DMS114 treated with DMSO at 0.1 percent for 48 hours (cell line): ENCODE measurements around the gene DHX36.

Experiments
- DNase-seq: peaks from one replicate; lab custom pipeline; 2025; ENCODE audit not compliant: unreplicated experiment; lab: John Stamatoyannopoulos, UW

The DHX36 gene, protein sequence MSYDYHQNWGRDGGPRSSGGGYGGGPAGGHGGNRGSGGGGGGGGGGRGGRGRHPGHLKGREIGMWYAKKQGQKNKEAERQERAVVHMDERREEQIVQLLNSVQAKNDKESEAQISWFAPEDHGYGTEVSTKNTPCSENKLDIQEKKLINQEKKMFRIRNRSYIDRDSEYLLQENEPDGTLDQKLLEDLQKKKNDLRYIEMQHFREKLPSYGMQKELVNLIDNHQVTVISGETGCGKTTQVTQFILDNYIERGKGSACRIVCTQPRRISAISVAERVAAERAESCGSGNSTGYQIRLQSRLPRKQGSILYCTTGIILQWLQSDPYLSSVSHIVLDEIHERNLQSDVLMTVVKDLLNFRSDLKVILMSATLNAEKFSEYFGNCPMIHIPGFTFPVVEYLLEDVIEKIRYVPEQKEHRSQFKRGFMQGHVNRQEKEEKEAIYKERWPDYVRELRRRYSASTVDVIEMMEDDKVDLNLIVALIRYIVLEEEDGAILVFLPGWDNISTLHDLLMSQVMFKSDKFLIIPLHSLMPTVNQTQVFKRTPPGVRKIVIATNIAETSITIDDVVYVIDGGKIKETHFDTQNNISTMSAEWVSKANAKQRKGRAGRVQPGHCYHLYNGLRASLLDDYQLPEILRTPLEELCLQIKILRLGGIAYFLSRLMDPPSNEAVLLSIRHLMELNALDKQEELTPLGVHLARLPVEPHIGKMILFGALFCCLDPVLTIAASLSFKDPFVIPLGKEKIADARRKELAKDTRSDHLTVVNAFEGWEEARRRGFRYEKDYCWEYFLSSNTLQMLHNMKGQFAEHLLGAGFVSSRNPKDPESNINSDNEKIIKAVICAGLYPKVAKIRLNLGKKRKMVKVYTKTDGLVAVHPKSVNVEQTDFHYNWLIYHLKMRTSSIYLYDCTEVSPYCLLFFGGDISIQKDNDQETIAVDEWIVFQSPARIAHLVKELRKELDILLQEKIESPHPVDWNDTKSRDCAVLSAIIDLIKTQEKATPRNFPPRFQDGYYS

DNA sequence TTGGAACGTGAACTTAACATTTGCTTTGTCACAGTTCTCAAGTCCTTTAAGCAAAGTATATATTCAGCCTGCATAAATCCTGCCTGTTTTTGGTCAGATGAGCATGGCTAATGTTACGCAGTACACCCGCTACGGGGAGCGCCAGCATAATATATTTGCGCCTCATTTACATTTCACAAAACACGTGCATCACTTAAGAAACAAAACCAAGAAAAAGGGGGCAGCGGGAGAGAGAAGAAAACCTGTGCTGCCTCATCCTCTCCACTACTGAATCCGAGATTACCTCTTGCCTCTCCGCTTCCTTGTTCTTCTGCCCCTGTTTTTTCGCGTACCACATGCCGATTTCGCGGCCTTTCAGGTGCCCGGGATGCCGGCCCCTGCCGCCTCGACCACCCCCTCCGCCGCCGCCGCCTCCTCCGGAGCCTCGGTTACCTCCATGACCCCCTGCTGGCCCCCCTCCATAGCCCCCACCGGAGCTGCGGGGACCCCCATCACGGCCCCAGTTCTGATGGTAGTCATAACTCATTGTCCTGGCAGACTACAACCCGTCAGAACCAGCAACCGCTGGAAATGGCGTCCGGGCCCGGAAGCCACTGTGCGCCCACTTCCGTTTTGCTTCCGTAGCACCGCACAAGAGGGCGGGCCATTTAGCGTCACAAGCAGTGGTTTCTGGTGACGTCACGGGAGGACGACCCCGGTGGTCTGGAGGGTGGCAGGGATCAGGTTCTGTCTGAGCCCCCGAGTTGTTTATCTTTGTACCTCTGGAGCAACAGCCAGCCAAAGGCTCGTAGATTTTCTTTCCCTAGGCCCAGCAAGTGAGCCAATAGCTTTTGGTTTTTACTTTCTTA, at the start of gene DHX36:
Gene DHX36, minus strand, starts transcription at position 597 of the 848 bp plus-strand sequence. Its CDS starts 71 bp downstream, at position 526.
- DNase-seq, result peak; percentile 76

DNA sequence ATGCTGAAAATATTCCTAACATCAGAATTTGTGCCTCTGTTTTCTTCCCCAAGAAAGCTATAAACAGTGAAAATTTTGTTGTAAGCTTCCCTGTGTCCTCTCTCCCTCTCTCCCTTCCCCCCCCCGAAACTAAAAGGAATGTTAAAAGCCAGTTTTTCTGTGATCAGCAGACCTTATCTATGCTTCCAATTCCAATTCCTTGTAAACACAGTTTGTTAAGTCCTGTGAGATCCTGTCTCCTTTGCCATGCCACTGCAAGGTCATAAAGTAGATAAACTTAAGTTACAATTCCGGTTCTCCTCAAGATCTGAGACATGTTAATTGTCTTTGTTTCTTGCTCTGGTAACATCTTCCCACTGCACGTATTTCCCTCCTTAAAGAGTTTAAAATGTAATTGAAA, 42.9 kb upstream of the DHX36 start:
- DNase-seq, result no peak

DNA sequence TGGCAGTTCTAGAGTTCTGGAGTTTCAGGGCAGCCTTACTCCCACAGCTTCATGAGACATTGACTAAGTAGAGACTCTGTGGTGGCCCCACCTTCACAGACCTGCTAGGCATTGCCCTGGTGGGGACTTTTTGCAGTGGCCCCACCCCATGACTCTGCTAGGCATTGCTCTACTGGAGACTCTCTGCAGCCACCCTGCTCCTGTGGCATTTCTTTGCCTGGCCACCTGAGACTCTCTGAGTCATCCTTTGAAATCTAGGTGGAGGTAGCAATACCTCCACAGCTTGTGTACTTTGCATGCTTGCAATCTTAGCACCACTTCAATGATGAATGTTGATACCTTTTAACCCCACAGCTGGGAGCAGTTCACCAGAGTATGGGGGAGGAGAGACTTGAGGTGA, 40.6 kb upstream of the DHX36 start:
- no peak for DNase-seq

DNA sequence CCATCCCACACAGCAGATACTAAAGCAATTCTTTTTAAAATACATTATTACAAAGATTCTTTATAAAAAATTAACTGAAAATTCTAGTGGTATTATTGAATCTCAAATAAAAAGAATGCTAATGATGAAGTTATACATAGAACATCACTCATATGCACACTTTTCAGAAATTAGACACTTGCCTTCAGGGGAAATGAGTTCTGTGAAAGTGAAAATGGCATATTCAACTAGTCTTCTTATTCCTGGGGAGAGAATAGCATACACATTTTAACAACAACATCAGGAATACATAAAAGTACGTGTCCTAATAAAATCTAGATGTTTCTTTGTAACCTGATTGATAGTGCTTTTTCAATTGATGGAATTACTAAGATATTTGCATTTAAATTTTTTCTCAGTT, 36.8 kb upstream of the DHX36 start:
- no peak for DNase-seq

DNA sequence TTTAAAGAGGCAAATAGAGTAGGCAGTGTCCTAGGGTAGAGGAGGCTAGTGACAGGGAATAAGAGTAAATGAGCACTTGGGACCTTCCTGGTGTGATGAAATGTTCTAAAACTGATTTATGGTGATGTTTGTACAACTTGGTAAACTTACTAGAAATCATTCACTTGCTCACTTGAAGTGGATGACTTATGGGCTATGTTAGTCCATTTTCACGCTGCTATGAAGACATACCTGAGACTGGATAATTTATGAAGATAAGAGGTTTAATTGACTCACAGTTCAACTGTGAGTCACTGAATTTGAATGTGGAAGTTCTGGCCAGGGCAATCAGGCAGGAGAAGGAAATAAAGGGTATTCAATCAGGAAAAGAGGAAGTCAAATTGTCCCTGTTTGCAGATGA, 31.7 kb upstream of the DHX36 start:
- DNase-seq, result no peak

DNA sequence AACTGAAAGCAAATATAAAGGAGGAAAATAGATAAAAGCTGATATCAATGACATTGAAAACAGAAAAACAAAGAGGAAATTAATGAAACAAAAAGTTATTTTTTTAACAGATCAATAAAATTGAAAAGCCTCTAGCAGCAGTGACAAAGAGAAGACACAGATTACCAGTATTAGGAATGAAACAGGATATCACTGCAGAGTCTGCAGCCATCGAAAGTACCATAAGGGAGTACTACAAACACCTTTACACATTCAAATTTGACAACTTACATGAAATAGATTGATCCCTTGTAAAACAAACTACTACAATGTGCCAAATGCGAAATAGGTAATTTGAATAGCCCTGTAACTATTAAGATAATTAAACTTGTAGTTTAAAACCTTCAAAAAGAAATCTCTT, 24.9 kb upstream of the DHX36 start:
- no peak for DNase-seq

DNA sequence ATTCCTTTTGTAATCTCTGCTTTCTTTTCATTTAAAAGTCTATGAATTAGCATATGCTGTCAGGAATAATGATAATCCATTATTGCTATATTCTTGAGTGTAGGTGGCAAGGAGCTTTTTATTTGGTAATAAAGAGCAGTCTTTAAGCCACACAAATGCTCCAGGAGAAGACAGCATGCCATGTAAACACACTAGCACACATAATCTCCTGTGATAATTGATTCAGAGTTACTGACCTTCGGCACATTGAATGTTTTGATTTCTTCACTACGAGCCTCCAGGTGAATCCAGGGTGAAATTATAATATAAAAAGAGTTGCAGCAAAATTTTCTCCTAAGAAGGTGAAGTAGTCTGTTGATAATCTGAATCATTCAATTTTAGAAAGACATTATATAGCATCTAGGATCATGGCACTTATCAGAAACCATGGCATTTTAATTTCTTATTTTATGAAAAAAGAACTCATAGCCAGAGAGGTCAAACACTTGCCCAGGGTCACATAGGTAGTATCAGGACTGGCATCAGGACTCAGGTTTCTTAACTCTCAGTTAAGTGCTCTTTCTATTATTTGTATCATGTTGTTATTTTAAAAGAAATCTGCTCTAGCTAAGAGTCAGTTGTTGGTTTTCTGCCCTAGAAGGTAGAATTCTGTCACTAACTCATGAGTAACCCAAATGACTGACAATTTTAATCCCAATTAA, 21.3 kb upstream of the DHX36 start:
- no peak for DNase-seq

DNA sequence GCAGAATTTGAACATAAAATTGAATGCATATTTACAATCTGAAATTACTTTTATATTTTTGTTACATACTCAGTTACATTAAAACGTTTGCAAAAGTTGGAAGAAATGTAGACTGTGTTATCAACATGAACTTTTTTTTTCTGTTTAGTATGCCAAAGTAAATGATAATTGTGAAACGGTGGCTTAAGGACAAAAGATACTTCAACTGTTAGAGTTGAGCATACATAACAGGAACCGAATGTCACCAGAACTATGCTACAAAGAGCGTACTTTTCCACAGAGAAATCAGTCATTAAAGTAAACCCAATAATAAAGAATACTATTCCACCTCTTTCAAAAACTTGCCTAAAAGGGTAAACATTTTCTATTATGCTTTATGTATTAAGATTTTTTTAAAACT, 14.3 kb upstream of the DHX36 start:
- no peak for DNase-seq

DNA sequence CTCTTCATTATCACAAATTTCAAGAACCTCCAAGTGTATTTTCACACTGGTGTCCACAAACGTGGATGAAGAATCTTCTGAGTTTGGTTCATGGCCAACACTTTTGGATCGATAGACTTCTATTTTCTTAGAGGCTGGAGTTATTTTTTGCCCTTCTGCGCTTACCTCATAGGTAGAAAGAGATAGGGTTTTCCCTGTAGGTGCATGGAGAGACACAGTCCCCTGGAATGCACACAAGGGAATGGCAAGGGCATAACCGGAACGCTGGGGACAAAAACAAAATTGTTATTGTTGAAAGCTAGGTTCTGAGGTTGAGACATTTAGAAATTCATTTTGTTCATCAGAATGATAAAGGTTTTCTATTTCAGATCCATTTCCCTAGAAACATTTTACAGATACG, 13.7 kb upstream of the DHX36 start:
- no peak for DNase-seq

DNA sequence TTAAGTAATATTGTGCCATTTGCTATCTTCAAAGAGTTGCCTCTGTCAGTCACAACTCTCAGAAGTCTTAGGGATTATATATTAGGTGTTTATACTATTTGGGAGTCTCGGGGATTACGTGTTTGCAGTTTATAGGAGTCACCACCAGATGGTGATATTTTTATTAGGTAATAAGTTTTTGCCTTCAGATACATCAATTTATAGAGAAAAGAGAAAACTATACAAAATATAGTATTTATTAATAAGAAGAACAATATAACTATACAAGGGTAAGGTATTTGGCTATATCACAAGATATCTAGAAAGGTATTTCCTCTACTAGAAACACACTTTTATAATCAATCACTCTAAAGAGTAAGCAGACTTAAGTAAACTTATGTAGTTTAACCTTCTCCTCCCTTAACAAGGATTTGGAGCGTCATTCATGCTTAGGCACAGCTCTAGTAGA, 10.7 kb upstream of the DHX36 start:
- peak; percentile 52 for DNase-seq

DNA sequence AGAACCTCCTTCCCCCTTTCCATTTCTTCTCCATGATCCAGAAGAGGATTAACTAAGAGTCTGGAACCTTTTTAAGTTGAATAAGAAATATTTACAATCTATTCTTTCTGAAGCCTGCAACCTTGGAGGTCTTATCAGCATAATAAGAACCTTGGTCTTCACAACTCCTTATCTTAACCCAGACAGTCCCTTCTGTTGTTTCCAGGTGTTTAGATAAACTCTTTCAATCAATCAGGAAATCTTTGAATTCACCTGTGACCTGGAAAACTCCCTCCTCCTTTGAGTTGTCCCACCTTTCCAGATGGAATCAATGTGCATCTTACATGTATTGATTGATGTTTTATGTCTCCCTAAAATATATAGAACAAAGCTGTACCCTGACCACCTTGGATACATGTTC, 3.6 kb upstream of the DHX36 start:
- no peak for DNase-seq

DNA sequence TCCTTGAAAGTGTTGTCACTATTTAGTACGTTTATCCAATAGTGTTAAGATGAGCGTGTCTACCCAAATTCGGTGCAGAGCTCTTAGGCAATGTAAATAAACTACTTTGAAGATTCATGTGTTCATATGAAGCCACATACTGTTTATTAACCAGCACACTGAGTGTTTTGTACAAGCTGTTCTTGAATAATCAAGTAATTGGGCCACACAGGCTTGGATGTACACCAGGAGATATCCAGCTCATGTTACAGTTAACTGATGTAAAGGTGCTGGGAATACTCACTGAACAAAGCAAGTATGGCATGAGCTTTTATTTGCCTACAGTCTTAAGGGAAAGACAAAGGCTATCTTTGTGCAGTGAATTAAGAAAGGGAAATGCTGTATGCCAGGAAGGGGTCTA, 632 bp upstream of the DHX36 start:
- no peak for DNase-seq

DNA sequence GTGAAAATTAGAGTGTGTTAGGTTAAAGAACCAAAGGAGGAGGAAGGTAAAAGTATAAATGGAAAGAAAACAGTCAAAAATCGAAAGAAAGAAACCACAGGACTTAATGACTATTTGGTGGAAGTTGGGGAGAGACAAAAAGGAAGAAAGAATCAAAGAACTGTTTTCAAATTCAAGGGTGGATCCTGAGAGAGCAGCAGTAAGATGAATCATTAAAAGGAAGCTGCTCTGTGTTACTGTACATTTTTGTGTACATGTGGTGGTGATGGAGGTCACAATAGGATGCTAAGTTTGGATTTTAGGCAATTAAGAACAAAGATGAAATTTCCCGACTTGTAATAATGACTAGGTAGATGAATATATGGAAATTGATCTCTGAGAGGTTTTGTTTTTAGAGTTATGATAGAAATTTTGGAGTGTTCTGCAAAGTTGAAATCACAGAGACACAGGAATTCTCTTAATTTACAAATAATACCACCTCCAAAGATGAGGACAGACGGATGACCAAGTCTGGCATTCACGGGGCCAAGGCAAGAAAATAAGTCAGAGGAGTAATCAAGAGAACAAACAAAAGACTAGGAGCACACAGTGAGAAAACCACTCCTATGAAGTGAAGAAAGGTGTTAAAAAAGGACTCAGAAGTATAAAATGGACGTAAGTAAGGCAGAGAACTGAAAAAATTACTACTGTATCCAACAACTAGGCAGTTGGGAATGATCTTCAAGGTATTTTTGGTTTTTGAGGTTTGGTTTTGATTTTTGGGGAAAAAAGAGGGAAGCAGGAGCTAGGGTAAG, 7.1 kb downstream of the DHX36 start:
- no peak for DNase-seq

DNA sequence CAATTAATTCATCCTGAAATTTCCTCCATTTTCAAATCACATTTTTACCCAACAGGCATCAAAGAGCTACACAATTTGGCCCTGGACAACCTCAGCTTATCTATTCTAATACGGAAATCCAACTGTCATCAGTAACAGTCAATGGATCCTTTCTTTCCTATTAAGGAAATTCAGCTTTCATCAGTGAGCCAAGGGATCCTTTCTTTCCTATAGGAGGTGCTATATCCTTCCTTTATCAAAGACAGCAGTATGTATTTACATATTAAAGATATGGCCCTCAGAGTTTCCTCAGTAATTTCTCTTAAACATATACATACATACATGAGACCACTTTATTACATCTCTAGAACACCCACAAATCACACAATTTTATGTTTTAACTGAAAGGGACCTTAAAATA, 10.1 kb downstream of the DHX36 start:
- DNase-seq, result no peak

DNA sequence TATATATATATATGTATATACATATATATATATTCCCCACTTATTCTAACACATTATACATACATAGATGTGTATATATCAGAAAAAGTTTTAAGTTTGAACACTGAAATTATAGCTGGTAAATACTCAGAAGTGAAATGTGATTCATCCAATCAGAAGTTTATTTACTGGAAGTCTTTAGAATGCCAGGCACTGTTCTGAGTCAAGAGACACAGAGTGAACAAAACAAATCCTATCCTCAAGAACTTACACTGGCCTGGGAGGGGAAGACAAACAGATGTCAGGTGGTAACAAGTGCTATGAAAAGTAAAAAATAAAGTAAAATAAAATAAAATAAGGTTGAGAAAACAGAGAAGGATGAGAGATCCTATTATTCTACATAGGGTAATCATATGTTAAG, 13.4 kb downstream of the DHX36 start:
- DNase-seq, result no peak

DNA sequence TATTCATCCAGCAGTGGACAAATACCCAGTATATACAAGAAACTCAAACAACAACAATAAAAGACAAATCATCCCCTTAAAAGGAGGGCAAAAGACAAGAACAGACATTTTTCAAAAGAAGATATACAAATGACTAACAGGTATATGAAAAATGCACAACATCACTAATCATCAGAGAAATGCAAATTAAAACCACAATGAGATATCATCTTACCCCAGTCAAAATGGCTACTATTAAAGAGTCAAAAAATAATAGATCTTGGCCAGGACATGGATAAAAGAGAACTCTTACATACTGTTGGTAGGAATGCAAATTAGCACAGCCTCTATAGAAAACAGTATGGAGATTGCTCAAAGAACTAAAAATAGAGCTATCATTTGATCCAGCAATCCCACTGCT, 16.9 kb downstream of the DHX36 start:
- no peak for DNase-seq

DNA sequence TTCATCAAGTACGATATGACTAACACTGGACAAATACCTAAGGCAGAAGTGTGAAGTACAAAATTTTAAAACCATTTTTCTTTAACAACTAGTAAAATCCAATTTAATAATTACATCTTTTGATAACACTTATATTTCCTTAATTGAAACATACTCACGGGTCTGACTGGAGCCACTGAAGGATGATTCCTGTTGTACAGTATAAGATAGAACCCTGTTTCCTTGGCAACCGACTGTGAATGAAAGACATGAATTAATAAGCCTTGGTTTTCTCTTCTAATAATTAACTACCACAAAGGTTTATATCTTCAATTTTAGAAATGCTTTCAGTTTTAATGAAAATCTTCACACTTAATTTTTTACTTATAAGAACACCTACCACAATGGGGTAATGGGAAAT, 19.4 kb downstream of the DHX36 start:
- DNase-seq, result no peak

DNA sequence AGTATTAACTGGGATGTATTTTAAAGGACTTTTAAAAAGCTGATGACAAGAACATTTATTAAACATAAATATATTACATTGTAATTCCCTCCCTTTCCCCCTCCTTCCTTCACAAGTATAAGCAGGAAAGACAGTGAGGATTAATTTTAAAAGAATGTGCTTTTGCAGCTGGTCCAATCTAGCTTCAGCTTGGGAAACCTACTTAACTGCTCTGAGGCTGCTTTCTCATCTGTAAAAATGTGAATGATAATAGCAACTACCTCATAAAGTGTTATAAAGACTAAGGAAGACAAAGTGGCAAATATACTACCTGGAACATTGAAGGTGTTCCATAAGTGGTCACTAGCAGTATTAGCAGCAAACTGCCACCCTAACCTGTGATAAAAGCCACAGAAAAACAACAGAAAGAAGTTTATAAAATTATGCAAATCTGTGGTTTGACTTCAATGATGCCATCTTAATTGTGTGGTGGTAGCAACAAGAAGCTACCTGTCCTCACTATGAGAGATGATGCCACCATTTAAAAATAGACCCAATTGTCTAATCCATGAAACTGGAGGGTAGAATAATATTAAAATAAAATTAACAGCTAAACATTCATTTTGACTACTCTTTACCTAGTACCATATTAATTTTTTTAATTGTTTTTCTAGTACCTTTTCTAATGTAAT, 20.0 kb downstream of the DHX36 start:
- no peak for DNase-seq

DNA sequence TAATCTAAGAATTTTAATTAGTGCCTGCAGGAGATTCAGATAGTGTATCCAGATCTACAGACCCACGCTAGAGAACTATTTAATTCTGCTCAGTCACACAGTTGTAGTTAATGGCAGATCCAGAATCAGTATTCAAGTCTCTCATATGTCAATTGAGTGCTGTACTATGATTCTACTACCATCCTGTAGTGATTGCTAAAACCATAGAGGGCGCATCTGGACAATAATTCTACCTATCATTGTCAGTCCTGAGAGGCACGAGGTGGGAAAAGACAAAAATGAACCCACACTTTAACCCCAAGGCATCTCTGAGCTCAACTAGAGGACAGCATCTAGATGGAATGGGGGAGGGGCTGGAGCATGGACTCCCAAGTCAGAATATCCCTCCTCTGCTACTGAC, 22.7 kb downstream of the DHX36 start:
- DNase-seq, result no peak
